CD4-positive, alpha-beta T cell (primary cell): Measurements from ENCODE around the gene DHRS3. TPM values are rescaled to one million over a fixed set of nuclear protein-coding genes. Genes with fewer than 3 reads are reported as not detected.

ENCODE experiments used
- ATAC-seq: fragments of 200-7000 bp; cut with Tn5 transposase; one replicate; pipeline ENCODE4 v1.10.0; 2022; ENCODE audit warnings: mild to moderate bottlenecking; ENCODE audit not compliant: poor library complexity
- CTCF ChIA-PET: fragments of 350-600 bp; sonication (Branson Sonifier 250); formaldehyde crosslinking; loops from one replicate; lab custom pipeline; 2021; ENCODE audit warnings: antibody characterized with exemption, inconsistent platforms; lab: Charles Lee
- POLR2A ChIA-PET: fragments of 350-600 bp; sonication (Branson Sonifier 250); formaldehyde crosslinking; loops from one replicate; lab custom pipeline; 2021; ENCODE audit warnings: antibody characterized with exemption, inconsistent platforms; lab: Charles Lee
- DNase-seq, 14 experiments: peaks; one replicate each; pipeline ENCODE4 v3.0.0-alpha.2; 2013 to 2020; ENCODE audit warnings: mixed read lengths in 2 of 14
- H3K27ac ChIP-seq, 2 donors: one replicate each; pipeline versions ENCODE4 v1.5.1 to v1.7.0; 2013; ENCODE audit warnings: low read length in 2 of 2, low read depth in 1 of 2, mild to moderate bottlenecking in 1 of 2
- H3K27me3 ChIP-seq, 2 experiments: 1 replicate in 1 of 2; 2 replicates in 1 of 2; pipeline versions ENCODE4 v1.6.1 to v1.7.0; 2013; ENCODE audit warnings: low read length in 2 of 2, control low read depth in 1 of 2, mild to moderate bottlenecking in 1 of 2, moderate library complexity in 1 of 2; ENCODE audit not compliant: insufficient read depth in 2 of 2, control insufficient read depth in 1 of 2
- H3K36me3 ChIP-seq: one replicate; pipeline ENCODE4 v1.6.1; 2013; ENCODE audit warnings: low read length, control low read depth; ENCODE audit not compliant: insufficient read depth
- H3K4me1 ChIP-seq: one replicate; pipeline ENCODE4 v1.6.1; 2013; ENCODE audit warnings: low read length, control low read depth; ENCODE audit not compliant: insufficient read depth
- H3K4me3 ChIP-seq: one replicate; pipeline ENCODE4 v1.5.1; 2013; ENCODE audit warnings: mild to moderate bottlenecking, low read length, moderate library complexity
- H3K9me3 ChIP-seq, 2 experiments: 1 replicate in 1 of 2; 2 replicates in 1 of 2; pipeline versions ENCODE4 v1.6.1 to v1.7.0; 2013; ENCODE audit warnings: low read length in 2 of 2, mild to moderate bottlenecking in 2 of 2, control low read depth in 1 of 2, moderate library complexity in 1 of 2; ENCODE audit not compliant: control insufficient read depth in 1 of 2, insufficient read depth in 1 of 2
- H3K27ac Mint-ChIP-seq: one replicate; pipeline ENCODE4 v1.8.0; 2020; ENCODE audit warnings: mixed read lengths
- H3K27me3 Mint-ChIP-seq: one replicate; pipeline ENCODE4 v1.8.0; 2021; ENCODE audit warnings: mixed read lengths
- H3K36me3 Mint-ChIP-seq: one replicate; pipeline ENCODE4 v1.8.0; 2021; ENCODE audit warnings: low read depth, mixed read lengths
- H3K4me1 Mint-ChIP-seq: one replicate; pipeline ENCODE4 v1.8.0; 2021; ENCODE audit warnings: low read depth, mixed read lengths
- H3K4me3 Mint-ChIP-seq: one replicate; pipeline ENCODE4 v1.8.0; 2020; ENCODE audit warnings: mild to moderate bottlenecking, mixed read lengths
- H3K9me3 Mint-ChIP-seq: one replicate; pipeline ENCODE4 v1.8.0; 2020; ENCODE audit warnings: mixed read lengths
- CTCF ChIP-seq: fragments of 200-600 bp; IDR thresholded peaks from one replicate; pipeline ENCODE4 v1.8.0; 2022; ENCODE audit warnings: antibody characterized with exemption, mild to moderate bottlenecking
- intact Hi-C, 2 experiments: fragments of 100-400 bp; cut with DNase I in 1 of 2; cut with micrococcal nuclease in 1 of 2; formaldehyde crosslinking; loops; one replicate each; pipeline versions ENCODE4 v1.15.1 to v1.9.0; 2023 to 2025; cut with DNase I, micrococcal nuclease
- total RNA-seq, 174 experiments: library from RNA in 2 of 174; stranded (reverse) in 2 of 174; gene quantifications; one replicate each; pipeline ENCODE4 v1.2.3 and lab custom pipeline; 2021 to 2026

Gene DHRS3
- total RNA-seq, 2 experiments from 2014 or later, result 102 to 108 TPM

DNA sequence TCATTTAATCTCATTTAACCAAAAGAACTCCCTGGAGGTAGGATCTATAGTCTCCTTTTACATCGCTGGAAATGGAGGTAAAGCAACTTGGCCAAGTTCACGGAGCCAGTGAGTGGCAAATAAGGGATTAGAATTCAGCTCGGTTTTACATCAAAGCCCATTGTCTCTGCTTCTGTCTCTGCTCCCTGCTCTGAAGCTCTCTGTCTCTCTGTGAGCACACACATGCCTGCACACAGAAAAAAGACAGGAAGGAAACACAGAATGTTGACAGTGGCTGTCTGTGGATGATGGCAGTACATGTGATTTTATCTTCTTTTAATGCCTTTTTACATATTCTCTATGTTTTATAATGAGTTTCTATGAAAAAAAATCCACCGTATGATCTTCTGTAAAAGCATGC is 8.9 kb upstream of the DHRS3 start:
- H3K27ac ChIP-seq, result no peak overlapping the region
- CTCF ChIA-PET, result no interaction called here
- no peaks in the 10 kb centered on the region for H3K27me3 ChIP-seq
- H3K27me3 Mint-ChIP-seq, result no peaks in the 10 kb centered on the region
- POLR2A ChIA-PET, result no interaction called here
- intact Hi-C loops, result no loop called here
- peaks cover 13% of the 10 kb centered on the region for H3K4me1 ChIP-seq
- no peaks in the 10 kb centered on the region for H3K36me3 Mint-ChIP-seq
- no peaks in the 10 kb centered on the region for H3K9me3 ChIP-seq
- ATAC-seq (no peak), DNase-seq (peak in 1 of 14 experiments; percentile 15)
- peaks cover 10% of the 10 kb centered on the region for H3K4me1 Mint-ChIP-seq
- no peak for TF ChIP-seq CTCF
- H3K4me3 Mint-ChIP-seq, result no peak overlapping the region
- no peaks in the 10 kb centered on the region for H3K36me3 ChIP-seq
- H3K4me3 ChIP-seq, result no peak overlapping the region
- no peaks in the 10 kb centered on the region for H3K9me3 Mint-ChIP-seq
- no peak overlapping the region for H3K27ac Mint-ChIP-seq

DNA sequence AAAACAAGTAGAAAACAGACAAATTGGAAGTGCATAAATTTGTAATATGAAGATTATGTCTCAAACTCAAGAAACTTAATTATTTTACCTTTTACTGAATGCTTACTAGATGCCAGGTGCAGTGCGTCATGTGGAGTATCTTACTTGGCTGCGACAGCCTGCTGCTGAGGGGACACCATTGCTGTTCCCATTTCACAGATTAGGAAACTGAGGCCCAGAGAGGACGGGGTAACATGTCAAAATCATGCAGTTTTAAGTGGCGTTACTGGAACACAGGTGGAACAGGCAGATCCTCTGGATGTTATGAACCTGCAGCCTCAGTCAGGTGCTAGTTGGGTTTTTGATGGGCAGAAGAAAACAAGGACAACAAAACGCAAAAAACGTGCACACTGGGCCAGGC is 7.3 kb upstream of the DHRS3 start:
- ATAC-seq, result no peak
- TF ChIP-seq CTCF, result no peak
- Mint-ChIP-seq H3K27me3 (no peaks in the 10 kb centered on the region), H3K27ac (no peak overlapping the region), H3K36me3 (no peaks in the 10 kb centered on the region), H3K4me1 (peaks cover 14% of the 10 kb centered on the region), H3K4me3 (no peak overlapping the region), H3K9me3 (no peaks in the 10 kb centered on the region)
- DNase-seq, result no peak
- H3K27ac ChIP-seq, result no peak overlapping the region
- peaks cover 18% of the 10 kb centered on the region for H3K4me1 ChIP-seq
- CTCF ChIA-PET, result interaction anchor here (0.6 kb wide), 1 partner anchor 193 kb away, joined by 3 read pairs; no protein-coding TSS in a partner anchor
- POLR2A ChIA-PET, result no interaction called here
- intact Hi-C loops, result no loop called here
- H3K27me3 ChIP-seq, result no peaks in the 10 kb centered on the region
- H3K9me3 ChIP-seq, result no peaks in the 10 kb centered on the region
- H3K36me3 ChIP-seq, result no peaks in the 10 kb centered on the region
- no peak overlapping the region for H3K4me3 ChIP-seq

- Histone ChIP-seq H3K4me3 (no peak overlapping the region), H3K36me3 (no peaks in the 10 kb centered on the region), H3K27ac (no peak overlapping the region), H3K9me3 (no peaks in the 10 kb centered on the region), H3K4me1 (peaks cover 38% of the 10 kb centered on the region), H3K27me3 (no peaks in the 10 kb centered on the region)
- H3K36me3 Mint-ChIP-seq, result peaks cover 19% of the 10 kb centered on the region
- ChIA-PET POLR2A (no interaction called here), CTCF (interaction anchor here (7.0 kb wide), 1 partner anchor 22 kb away, joined by 78 read pairs; no protein-coding TSS in a partner anchor)
- ATAC-seq (no peak), DNase-seq (no peak)
- H3K27ac Mint-ChIP-seq, result no peak overlapping the region
- no peaks in the 10 kb centered on the region for H3K27me3 Mint-ChIP-seq
- peaks cover 36% of the 10 kb centered on the region for H3K4me1 Mint-ChIP-seq
- intact Hi-C loops, result no loop called here
- TF ChIP-seq CTCF, result no peak
- H3K4me3 Mint-ChIP-seq, result no peak overlapping the region
- no peaks in the 10 kb centered on the region for H3K9me3 Mint-ChIP-seq
These were observed 4.5 kb upstream of the DHRS3 start for GRCh38 chr1:12622506-12622905.
